GM21526 (cell line): ENCODE measurements around the gene LAMA2.

Experiments
- ATAC-seq: cut with Tn5 transposase; IDR thresholded peaks from one replicate; pipeline ENCODE4 v1.9.1; 2021; ENCODE audit warnings: moderate library complexity; ENCODE audit not compliant: unreplicated experiment, low FRiP score

The LAMA2 gene

GRCh38 chr6:129287231-129288177, 404.6 kb downstream of the LAMA2 start:
- no peak for ATAC-seq

- ATAC-seq: no peak
Measured at GRCh38 chr6:129289442-129289841, 406.5 kb downstream of the LAMA2 start.

GRCh38 chr6:129292836-129293235, 409.9 kb downstream of the LAMA2 start:
- no peak for ATAC-seq

GRCh38 chr6:129297592-129297991, 414.7 kb downstream of the LAMA2 start:
- no peak for ATAC-seq

- no peak for ATAC-seq
Measured at GRCh38 chr6:129302671-129303070, 419.7 kb downstream of the LAMA2 start.

GRCh38 chr6:129306826-129307225, 423.9 kb downstream of the LAMA2 start:
- ATAC-seq: no peak

GRCh38 chr6:129307845-129308244, 424.9 kb downstream of the LAMA2 start:
- no peak for ATAC-seq

- no peak for ATAC-seq
Measured at GRCh38 chr6:129309154-129309553, 426.2 kb downstream of the LAMA2 start.

GRCh38 chr6:129312880-129313279, 429.9 kb downstream of the LAMA2 start:
- no peak for ATAC-seq

- ATAC-seq: no peak
Measured at GRCh38 chr6:129314575-129314974, 431.6 kb downstream of the LAMA2 start.

- ATAC-seq: no peak
Measured at GRCh38 chr6:129317931-129318820, 435.2 kb downstream of the LAMA2 start.

GRCh38 chr6:129320892-129321291, 438.0 kb downstream of the LAMA2 start:
- no peak for ATAC-seq

- no peak for ATAC-seq
Measured at GRCh38 chr6:129321303-129321702, 438.4 kb downstream of the LAMA2 start.

GRCh38 chr6:129324345-129324744, 441.4 kb downstream of the LAMA2 start:
- no peak for ATAC-seq

GRCh38 chr6:129329678-129330077, 446.7 kb downstream of the LAMA2 start:
- ATAC-seq: no peak

GRCh38 chr6:129331450-129332138, 448.7 kb downstream of the LAMA2 start:
- ATAC-seq: no peak

GRCh38 chr6:129335792-129336191, 452.9 kb downstream of the LAMA2 start:
- ATAC-seq: no peak

GRCh38 chr6:129338683-129339082, 455.7 kb downstream of the LAMA2 start:
- ATAC-seq: no peak

GRCh38 chr6:129340983-129341382, 458.0 kb downstream of the LAMA2 start:
- ATAC-seq: no peak

- ATAC-seq: no peak
Measured at GRCh38 chr6:129342243-129342642, 459.3 kb downstream of the LAMA2 start.

- ATAC-seq: no peak
Measured at GRCh38 chr6:129342796-129343195, 459.9 kb downstream of the LAMA2 start.
